HG03460 (cell line): ENCODE results near the gene ITSN1.
"Not testable (repeated sequence)": the region's sequence is repeated elsewhere in the genome, so short reads cannot be mapped to it uniquely, and the experiment has no call there.

Experiments
- ATAC-seq: cut with Tn5 transposase; IDR thresholded peaks from one replicate; pipeline ENCODE4 v1.9.1; 2021; ENCODE audit not compliant: unreplicated experiment

Gene ITSN1

DNA sequence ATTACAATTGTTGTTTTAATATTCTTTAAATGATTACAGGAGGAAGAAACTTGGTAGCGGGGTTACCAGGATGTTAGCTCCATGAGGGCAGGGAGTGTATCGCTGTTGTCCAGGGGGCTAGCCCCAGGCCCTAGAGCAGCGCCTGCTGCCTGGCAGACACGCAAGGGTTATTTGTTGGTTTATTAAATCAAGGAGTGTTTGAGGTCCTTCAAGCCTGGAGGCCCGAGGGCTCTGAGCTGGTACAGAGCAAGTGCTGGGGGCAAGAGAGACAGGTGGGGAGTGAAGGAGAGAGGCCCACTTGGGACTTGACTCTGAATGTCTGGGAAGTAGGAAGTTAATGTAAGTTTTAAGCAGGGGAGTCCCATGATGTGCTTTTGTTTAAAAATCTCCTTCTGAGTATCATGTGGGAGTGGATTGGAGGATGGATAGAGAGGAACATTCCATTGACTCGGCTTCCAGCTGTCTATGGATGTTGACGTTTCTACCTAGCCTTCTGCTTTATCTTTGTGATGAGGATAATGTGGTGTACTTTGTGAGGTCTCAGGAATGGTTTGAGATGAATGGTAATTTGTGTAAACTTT is 8.7 kb downstream of the ITSN1 start:
- no peak for ATAC-seq

- ATAC-seq = no peak
These were observed 9.8 kb downstream of the ITSN1 start for GRCh38 chr21:33651965-33652680.

GRCh38 chr21:33654412-33654811 is 12.1 kb downstream of the ITSN1 start:
- no peak for ATAC-seq

DNA sequence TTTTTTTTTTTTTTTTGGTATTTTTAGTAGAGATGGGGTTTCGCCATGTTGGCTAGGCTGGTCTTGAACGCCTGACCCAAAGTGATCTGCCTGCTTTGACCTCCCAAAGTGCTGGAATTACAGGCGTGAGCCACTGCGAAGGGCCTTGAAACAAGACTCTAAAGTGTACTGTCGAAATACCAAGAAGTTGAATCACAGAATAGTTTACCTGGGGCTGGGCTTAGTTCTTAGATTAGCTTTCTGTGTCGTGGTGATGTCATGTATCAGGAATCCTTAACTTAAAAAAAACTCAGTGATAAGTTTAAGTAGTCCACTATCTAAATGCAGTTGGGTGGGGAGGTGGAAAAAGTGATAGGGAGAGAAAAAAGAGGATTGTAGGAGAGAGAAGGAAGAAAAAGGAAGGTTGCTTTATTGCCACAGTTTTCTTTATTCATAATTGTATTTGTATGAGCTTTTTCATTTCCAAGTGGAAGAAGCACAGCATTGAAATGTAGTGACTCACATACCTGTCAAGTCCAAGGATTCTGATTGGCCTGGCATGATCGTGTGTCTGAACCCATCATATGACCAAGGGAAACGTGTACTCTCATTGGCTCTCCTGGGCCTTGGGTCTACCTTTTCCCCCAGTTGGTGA is 13.4 kb downstream of the ITSN1 start:
- no peak for ATAC-seq

GRCh38 chr21:33657124-33657820 is 15.0 kb downstream of the ITSN1 start:
- no peak for ATAC-seq

- ATAC-seq = no peak
These were observed 16.7 kb downstream of the ITSN1 start for GRCh38 chr21:33658919-33659567.

DNA sequence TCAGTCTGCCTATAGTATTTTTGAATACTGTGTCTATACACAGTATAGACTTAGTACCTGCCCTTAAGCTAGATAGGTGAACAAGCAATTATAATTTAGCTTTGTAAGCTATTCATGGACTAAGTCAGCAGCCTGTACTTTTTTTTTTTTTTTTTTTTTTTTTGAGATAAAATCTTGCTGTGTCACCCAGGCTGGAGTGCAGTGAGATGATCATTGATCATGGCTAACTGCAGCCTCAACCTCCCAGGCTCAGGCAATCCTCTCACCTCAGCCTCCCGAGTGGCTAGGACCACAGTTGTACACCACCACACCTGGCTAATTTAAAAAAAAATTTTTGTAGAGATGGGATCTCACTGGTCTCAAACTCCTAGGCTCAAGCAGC is 17.3 kb downstream of the ITSN1 start:
- ATAC-seq = no peak

DNA sequence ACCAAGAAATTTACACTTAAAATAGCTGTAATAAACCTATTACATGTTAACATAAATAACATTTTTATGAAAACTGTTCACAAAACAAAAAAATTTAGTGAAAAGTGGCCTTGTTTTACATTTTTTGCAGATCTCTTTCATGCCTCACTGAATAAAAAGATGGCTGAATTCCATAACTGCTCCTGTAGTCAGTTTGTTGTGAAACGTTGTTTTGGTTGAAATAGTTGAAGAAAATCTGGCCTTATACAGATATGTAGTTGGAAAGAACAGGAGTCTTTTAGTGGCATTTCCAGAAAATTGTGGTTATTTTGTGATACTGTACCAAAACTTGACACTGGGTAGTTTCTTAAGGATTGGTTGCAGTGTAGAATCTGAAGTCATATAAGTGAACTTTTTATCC is 18.1 kb downstream of the ITSN1 start:
- ATAC-seq = no peak

- no peak for ATAC-seq
These were observed 18.8 kb downstream of the ITSN1 start for GRCh38 chr21:33661146-33661545.

DNA sequence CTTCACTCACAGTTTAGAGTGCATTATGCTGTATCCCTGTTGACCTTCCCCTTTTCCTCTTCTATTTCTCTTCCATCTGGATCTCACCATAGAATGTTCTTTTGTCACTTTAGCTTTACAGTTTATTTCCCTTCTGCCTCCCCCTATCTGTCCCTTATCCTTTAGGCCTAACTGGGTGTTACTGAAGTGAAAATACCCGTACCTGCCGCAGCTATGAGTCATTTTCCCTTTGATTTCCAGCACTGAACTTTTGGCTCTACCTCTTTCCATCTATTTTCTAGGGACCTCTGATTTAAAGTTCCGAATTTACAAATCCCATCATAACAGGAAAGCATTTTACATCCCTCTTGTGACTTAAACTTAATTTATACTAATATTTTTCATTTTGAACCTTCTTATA is 19.7 kb downstream of the ITSN1 start:
- no peak for ATAC-seq

- no peak for ATAC-seq
These were observed 20.9 kb downstream of the ITSN1 start for GRCh38 chr21:33663241-33663640.

- no peak for ATAC-seq
These were observed 21.8 kb downstream of the ITSN1 start for GRCh38 chr21:33664135-33664534.

DNA sequence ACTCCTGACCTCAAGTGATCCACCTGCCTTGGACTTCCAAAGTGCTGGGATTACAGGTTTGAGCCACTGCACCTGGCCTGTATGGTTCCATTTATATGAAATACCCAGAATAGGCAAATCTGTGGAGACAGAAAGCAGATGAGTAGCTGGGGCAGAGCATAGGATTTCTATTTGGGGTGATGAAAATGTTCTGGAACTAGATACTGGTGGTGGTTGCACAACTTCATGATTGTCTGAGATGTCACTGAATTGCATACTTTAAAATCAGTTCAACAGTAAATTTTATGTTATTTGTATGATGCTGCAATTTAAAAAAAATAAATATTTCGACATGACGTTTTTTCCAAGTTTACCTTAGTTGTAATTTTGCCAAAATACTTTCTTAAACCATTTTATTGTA is 23.9 kb downstream of the ITSN1 start:
- ATAC-seq = no peak

DNA sequence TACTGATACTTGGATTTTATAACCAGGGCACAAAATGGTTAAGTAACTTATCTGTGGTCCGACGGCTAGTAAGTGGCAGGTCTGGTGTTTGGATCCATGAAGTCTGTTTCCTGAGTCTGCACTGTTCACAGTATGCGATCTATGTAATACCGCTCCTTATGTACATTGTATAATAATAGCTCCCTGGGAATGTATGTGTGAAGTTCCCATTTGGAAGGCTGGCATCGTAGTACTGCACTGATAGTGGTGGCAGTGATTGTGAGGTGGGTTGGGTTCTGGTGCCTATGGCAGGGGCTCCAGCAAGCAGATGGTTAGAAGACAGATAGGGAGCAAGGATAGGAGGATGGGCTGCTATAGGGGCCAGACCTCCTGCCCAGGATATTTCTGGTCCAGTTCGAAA is 25.3 kb downstream of the ITSN1 start:
- ATAC-seq = no peak

GRCh38 chr21:33668180-33668579 is 25.9 kb downstream of the ITSN1 start:
- no peak for ATAC-seq

- ATAC-seq = no peak
These were observed 26.3 kb downstream of the ITSN1 start for GRCh38 chr21:33668620-33669019.

GRCh38 chr21:33670076-33670978 is 28.0 kb downstream of the ITSN1 start:
- ATAC-seq = no peak

DNA sequence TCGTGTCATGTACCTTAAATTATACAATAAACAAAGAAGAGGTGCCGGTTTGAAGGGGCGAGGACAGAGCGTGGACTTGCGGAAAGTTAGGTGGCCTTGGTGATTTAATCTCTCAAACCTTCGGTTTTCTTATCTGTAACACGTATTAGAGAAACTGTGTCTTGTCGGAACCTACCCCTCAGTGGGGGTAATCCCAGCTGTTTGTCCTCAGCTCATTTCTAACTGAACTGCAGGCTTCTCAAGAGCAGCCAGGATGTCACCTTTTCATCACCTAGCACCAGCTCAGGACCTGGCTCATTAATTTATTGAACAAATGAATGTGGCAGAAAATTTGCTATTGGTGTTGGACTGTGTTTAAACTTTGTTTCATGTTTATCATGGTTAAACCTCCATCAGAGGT is 31.2 kb downstream of the ITSN1 start:
- no peak for ATAC-seq

DNA sequence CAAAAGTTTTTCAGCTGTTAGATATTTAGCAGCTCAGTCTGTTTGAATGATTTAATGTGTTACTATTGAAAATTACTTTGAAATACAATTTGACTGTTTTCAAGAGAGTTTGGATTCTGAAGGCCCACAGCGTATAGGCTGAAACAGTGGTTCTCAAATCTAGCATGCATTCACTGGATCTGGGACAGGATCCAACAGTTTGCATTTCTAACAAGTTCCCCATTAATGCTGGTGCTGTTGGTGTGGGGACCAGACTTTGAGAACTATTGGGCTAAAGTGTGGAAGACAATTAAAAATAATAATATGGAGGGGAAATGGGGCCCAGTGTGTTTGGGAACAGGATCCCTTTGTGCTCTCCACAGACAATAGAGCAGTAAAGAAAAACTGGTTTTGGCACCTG is 31.9 kb downstream of the ITSN1 start:
- no peak for ATAC-seq

- not testable (repeated sequence) for ATAC-seq
These were observed 34.4 kb downstream of the ITSN1 start for GRCh38 chr21:33676666-33677065.
